Kidney (tissue), 14 donors: ENCODE results near the gene SPARC. TPM values are rescaled to one million over a fixed set of nuclear protein-coding genes. Genes with fewer than 3 reads are reported as not detected.

ENCODE experiments used
- DNase-seq, 5 donors: peaks; one replicate each; pipeline ENCODE4 v3.0.0-alpha.2; 2013 to 2020
- FAIRE-seq: peaks from 2 replicates; lab custom pipeline; 2012; peaks lifted over from hg19 to GRCh38; lab: Jason Lieb, UNC
- H3K27ac ChIP-seq, 2 donors: one replicate each; pipeline ENCODE4 v1.7.0; 2013; ENCODE audit warnings: low read depth in 2 of 2, low read length in 2 of 2, inconsistent platforms in 1 of 2
- H3K27me3 ChIP-seq: one replicate; pipeline ENCODE4 v1.7.1; 2013; ENCODE audit warnings: low read length, inconsistent platforms; ENCODE audit not compliant: control insufficient read depth, insufficient read depth
- H3K36me3 ChIP-seq, 3 donors: one replicate each; pipeline versions ENCODE4 v1.7.0 to v1.7.1; 2013; ENCODE audit warnings: low read length in 3 of 3, control low read depth in 1 of 3, inconsistent platforms in 1 of 3; ENCODE audit not compliant: insufficient read depth in 3 of 3, control insufficient read depth in 2 of 3
- H3K4me1 ChIP-seq, 3 donors: one replicate each; pipeline versions ENCODE4 v1.7.0 to v1.7.1; 2013; ENCODE audit warnings: low read length in 3 of 3, inconsistent platforms in 1 of 3, low read depth in 1 of 3; ENCODE audit not compliant: control insufficient read depth in 2 of 3, insufficient read depth in 2 of 3
- H3K4me3 ChIP-seq, 3 donors: one replicate each; pipeline versions ENCODE4 v1.7.0 to v1.8.1; 2013; ENCODE audit warnings: low read length in 3 of 3, control low read depth in 1 of 3, inconsistent platforms in 1 of 3
- H3K9ac ChIP-seq, 3 donors: one replicate each; pipeline versions ENCODE4 v1.7.0 to v1.7.1; 2013; ENCODE audit warnings: low read length in 3 of 3, control low read depth in 1 of 3, inconsistent platforms in 1 of 3
- H3K9me3 ChIP-seq, 3 donors: one replicate each; pipeline versions ENCODE4 v1.7.0 to v1.7.1; 2013; ENCODE audit warnings: low read length in 3 of 3, control low read depth in 1 of 3, inconsistent platforms in 1 of 3; ENCODE audit not compliant: control insufficient read depth in 2 of 3, insufficient read depth in 1 of 3
- CTCF ChIP-seq: IDR thresholded peaks from 3 replicates; pipeline ENCODE4 v1.5.1; 2012; ENCODE audit warnings: mild to moderate bottlenecking, moderate library complexity, borderline replicate concordance; ENCODE audit not compliant: insufficient read depth; ENCODE audit errors: extremely low read depth
- intact Hi-C: fragments of 100-400 bp; cut with DNase I; formaldehyde crosslinking; loops from one replicate; pipeline ENCODE4 v1.11.1; 2022
- polyA plus RNA-seq: library from polyadenylated mRNA; stranded (reverse); fragments of 350-450 nt; fragmentation: Illumina TruSeq; extraction: RNeasy Lipid Tissue Mini Kit (QIAGEN cat#74804); gene quantifications from one replicate; pipeline ENCODE4 v1.2.3, GENCODE V29; 2014; ENCODE audit warnings: low read depth, low replicate concordance; ENCODE audit not compliant: insufficient read depth
- total RNA-seq: library from RNA; stranded (reverse); fragmentation: NEBNext Ultra II Directional; extraction: Animal tissue kit (Norgen Biotek cat#: 25700); gene quantifications from one replicate; pipeline ENCODE4 v1.2.1, GENCODE V29; 2021
- donor health status: control.
- donor health status: control.
- donor health status: control.
- donor health status: control.
- donor health status: control.
- donor health status: DM: yes; HTN: yes; CAD: no.
- donor health status: Normal renal cell carcinoma (clear cell type).

Gene SPARC
- total and polyA plus RNA-seq, 2 donors from 2014 or later = 581 to 637 TPM

GRCh38 chr5:151703227-151703626 is 16.5 kb upstream of the SPARC start:
- Histone ChIP-seq H3K27ac (no peak overlapping the region), H3K9me3 (no peaks in the 10 kb centered on the region), H3K4me3 (no peak overlapping the region), H3K36me3 (no peaks in the 10 kb centered on the region), H3K9ac (no peak overlapping the region), H3K4me1 (peaks cover 7 to 11% (median 9%) of the 10 kb centered on the region in 3 donors), H3K27me3 (no peaks in the 10 kb centered on the region)
- no peak for TF ChIP-seq CTCF
- intact Hi-C loops = no loop called here
- FAIRE-seq = no peak
- DNase-seq = no peak

- no peak for FAIRE-seq
- Histone ChIP-seq H3K27me3 (no peaks in the 10 kb centered on the region), H3K36me3 (no peaks in the 10 kb centered on the region), H3K27ac (no peak overlapping the region), H3K9me3 (no peaks in the 10 kb centered on the region), H3K9ac (no peak overlapping the region), H3K4me1 (peaks cover 7 to 15% (median 10%) of the 10 kb centered on the region in 3 donors), H3K4me3 (peak overlapping the region in 1 of 3 donors; percentile 23)
- no peak for TF ChIP-seq CTCF
- peak in 3 of 5 donors; percentile 31 to 77 (median 77) for DNase-seq
- intact Hi-C loops = no loop called here
These were observed 14.1 kb upstream of the SPARC start for GRCh38 chr5:151700820-151701219.

- Histone ChIP-seq H3K4me1 (peaks cover 7 to 17% (median 11%) of the 10 kb centered on the region in 3 donors), H3K27me3 (no peaks in the 10 kb centered on the region), H3K27ac (no peak overlapping the region), H3K4me3 (no peak overlapping the region), H3K36me3 (no peaks in the 10 kb centered on the region), H3K9me3 (no peaks in the 10 kb centered on the region), H3K9ac (no peak overlapping the region)
- intact Hi-C loops = no loop called here
- no peak for FAIRE-seq
- DNase-seq = no peak
- no peak for TF ChIP-seq CTCF
These were observed 13.6 kb upstream of the SPARC start for GRCh38 chr5:151700296-151700695.
